ENCODE data around the gene PDE6A. TPM values are rescaled to one million over a fixed set of nuclear protein-coding genes. Genes with fewer than 3 reads are reported as not detected.

PDE6A gene
- total RNA-seq, 1 donor from 2014 or later: not detected

- Mint-ChIP-seq H3K4me1 (no peaks in the 10 kb centered on the region), H3K27ac (no peak overlapping the region), H3K4me3 (no peak overlapping the region), H3K36me3 (ENCODE audit: low read depth) (no peaks in the 10 kb centered on the region), H3K9me3 (no peaks in the 10 kb centered on the region), H3K27me3 (peaks cover 3% of the 10 kb centered on the region)
- ChIA-PET POLR2A (no interaction called here), CTCF (no interaction called here)
- no peak for ATAC-seq (ENCODE audit: low read depth)
- TF ChIP-seq, protein P1, sequence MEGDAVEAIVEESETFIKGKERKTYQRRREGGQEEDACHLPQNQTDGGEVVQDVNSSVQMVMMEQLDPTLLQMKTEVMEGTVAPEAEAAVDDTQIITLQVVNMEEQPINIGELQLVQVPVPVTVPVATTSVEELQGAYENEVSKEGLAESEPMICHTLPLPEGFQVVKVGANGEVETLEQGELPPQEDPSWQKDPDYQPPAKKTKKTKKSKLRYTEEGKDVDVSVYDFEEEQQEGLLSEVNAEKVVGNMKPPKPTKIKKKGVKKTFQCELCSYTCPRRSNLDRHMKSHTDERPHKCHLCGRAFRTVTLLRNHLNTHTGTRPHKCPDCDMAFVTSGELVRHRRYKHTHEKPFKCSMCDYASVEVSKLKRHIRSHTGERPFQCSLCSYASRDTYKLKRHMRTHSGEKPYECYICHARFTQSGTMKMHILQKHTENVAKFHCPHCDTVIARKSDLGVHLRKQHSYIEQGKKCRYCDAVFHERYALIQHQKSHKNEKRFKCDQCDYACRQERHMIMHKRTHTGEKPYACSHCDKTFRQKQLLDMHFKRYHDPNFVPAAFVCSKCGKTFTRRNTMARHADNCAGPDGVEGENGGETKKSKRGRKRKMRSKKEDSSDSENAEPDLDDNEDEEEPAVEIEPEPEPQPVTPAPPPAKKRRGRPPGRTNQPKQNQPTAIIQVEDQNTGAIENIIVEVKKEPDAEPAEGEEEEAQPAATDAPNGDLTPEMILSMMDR (IDR thresholded peaks at IDR 0.05): no peak
- DNase-seq: no peak
- intact Hi-C loops (cut with micrococcal nuclease): no loop called here
Observed at GRCh38 chr5:149894237-149894636, 50.4 kb downstream of the PDE6A start.

DNA sequence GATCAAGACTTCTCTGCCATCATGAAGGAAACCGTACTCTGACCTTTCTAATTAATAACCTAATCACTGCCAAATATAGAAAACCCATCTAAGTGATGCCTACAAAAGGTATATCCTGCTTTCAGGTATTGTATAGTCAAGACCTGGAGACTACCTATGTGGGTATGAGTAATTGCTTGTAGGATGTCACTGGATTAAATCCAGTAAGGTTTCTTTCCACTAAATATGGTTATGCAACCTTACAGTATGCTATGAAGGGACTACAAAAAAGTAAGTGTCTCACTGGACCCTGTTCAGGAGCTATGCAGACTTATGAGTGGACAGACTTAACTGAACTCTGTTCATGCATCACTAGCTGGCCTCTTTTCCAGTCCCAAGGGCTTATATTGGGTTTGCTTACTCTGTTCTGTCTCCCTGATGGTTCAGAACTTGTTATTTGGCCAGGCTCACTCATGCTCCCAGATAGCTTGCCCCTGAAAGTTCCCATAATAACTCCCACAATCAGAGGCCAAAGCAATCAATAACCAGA, 51.1 kb downstream of the PDE6A start:
- no peaks in the 10 kb centered on the region for H3K36me3 Mint-ChIP-seq (ENCODE audit: low read depth)
- no peak for ATAC-seq (ENCODE audit: low read depth)
- H3K4me3 Mint-ChIP-seq: no peak overlapping the region
- no peaks in the 10 kb centered on the region for H3K4me1 Mint-ChIP-seq
- TF ChIP-seq, protein P1 (IDR thresholded peaks at IDR 0.05): no peak
- intact Hi-C loops (cut with micrococcal nuclease): no loop called here
- ChIA-PET CTCF (no interaction called here), POLR2A (no interaction called here)
- no peak for DNase-seq
- H3K27ac Mint-ChIP-seq: no peak overlapping the region
- peaks cover 3% of the 10 kb centered on the region for H3K27me3 Mint-ChIP-seq
- H3K9me3 Mint-ChIP-seq: no peaks in the 10 kb centered on the region

- TF ChIP-seq, protein P1 (IDR thresholded peaks at IDR 0.05): no peak
- H3K27me3 Mint-ChIP-seq: peaks cover 3% of the 10 kb centered on the region
- no peak overlapping the region for H3K27ac Mint-ChIP-seq
- DNase-seq (no peak), ATAC-seq (ENCODE audit: low read depth) (no peak)
- no peaks in the 10 kb centered on the region for H3K9me3 Mint-ChIP-seq
- no peak overlapping the region for H3K4me3 Mint-ChIP-seq
- H3K4me1 Mint-ChIP-seq: no peaks in the 10 kb centered on the region
- intact Hi-C loops (cut with micrococcal nuclease): no loop called here
- no peaks in the 10 kb centered on the region for H3K36me3 Mint-ChIP-seq (ENCODE audit: low read depth)
- CTCF ChIA-PET: no interaction called here
- POLR2A ChIA-PET: interaction anchor here (0.7 to 1.1 kb wide), 2 partner anchors 68 to 289 kb away, joined by 3 to 5 read pairs; partner anchors contain the start of gene SLC26A2
Observed at GRCh38 chr5:149892594-149892993, 52.0 kb downstream of the PDE6A start.

DNA sequence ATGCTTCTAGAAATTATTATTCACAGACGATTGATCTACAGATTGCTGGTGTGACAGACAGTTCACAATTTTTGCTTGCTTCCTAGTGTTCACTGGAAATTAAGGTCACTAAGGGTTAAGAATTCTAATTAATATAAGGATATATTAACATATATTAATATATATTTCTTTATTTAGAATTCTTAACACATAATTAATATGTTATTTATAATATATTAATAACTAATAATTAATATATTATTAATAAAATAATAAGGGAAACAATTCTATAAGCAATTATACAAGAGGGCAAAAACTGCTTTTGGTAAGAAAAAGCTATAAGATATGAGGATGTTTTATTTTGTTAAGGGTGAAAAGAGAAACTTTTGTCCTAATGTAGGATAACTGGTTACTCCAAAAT, 56.3 kb downstream of the PDE6A start:
- DNase-seq: no peak
- H3K27me3 Mint-ChIP-seq: peaks cover 7% of the 10 kb centered on the region
- no peak for ATAC-seq (ENCODE audit: low read depth)
- H3K9me3 Mint-ChIP-seq: no peaks in the 10 kb centered on the region
- H3K4me3 Mint-ChIP-seq: no peak overlapping the region
- H3K36me3 Mint-ChIP-seq (ENCODE audit: low read depth): no peaks in the 10 kb centered on the region
- intact Hi-C loops (cut with micrococcal nuclease): no loop called here
- CTCF ChIA-PET: no interaction called here
- H3K27ac Mint-ChIP-seq: no peak overlapping the region
- POLR2A ChIA-PET: no interaction called here
- no peaks in the 10 kb centered on the region for H3K4me1 Mint-ChIP-seq
- TF ChIP-seq, protein P1 (IDR thresholded peaks at IDR 0.05): no peak

GRCh38 chr5:149887622-149888183, 56.9 kb downstream of the PDE6A start:
- no peak for DNase-seq
- ChIA-PET POLR2A (interaction anchor here (0.6 kb wide), 1 partner anchor 33 kb away, joined by 3 read pairs; no protein-coding TSS in a partner anchor), CTCF (no interaction called here)
- Mint-ChIP-seq H3K9me3 (no peaks in the 10 kb centered on the region), H3K27me3 (peaks cover 7% of the 10 kb centered on the region), H3K4me3 (no peak overlapping the region), H3K36me3 (ENCODE audit: low read depth) (no peaks in the 10 kb centered on the region), H3K4me1 (no peaks in the 10 kb centered on the region), H3K27ac (no peak overlapping the region)
- intact Hi-C loops (cut with micrococcal nuclease): no loop called here
- TF ChIP-seq, protein P1 (IDR thresholded peaks at IDR 0.05): no peak
- no peak for ATAC-seq (ENCODE audit: low read depth)
